Activated CD4-positive, alpha-beta T cell treated with anti-CD3 and anti-CD28 coated beads, Interleukin-2, amount 50 U/mL, for 16 hours (primary cell): ENCODE results near the gene OSBPL9.
"Not testable (repeated sequence)": the region's sequence is repeated elsewhere in the genome, so short reads cannot be mapped to it uniquely, and the experiment has no call there.

ENCODE experiments used
- DNase-seq: peaks from one replicate; pipeline ENCODE4 v3.0.0-alpha.2; 2020

The OSBPL9 gene

DNA sequence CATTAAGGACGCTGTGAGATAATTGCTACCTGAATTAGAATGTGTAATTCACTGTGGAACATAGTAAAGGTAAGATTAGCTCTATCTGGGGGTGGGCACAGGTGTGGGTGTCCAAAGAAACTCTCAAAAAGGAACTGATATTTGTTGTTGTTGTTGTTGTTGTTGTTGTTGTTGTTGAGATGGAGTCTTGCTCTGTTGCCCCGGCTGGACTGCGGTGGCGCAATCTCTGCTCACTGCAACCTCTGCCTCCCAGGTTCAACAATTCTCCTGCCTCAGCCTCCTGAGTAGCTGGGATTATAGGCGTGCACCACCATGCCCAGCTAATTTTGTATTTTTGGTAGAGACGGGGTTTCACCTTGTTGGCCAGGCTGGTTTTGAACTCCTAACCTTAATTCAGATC lies 6.8 kb upstream of the OSBPL9 start:
- DNase-seq: not testable (repeated sequence)

DNA sequence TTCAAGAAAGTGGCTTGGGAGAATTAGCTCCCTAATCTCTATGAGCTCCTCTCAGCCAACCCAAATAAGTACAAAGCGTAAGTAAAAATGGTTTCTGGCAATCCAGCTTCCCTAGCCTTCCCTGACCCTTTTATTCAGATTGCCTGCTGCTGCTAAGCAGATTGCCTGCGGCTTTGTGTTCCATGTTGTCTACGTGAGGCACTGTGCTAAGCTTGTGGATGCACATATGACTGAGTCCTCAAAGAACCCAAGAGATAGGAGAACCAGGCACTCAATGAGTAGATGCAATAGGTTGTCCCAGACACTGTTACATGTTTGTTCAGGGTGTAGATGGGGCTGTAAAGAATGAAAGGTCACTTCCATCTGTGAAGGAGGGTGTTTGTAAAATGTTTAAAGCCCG lies 6.3 kb upstream of the OSBPL9 start:
- DNase-seq: no peak

DNA sequence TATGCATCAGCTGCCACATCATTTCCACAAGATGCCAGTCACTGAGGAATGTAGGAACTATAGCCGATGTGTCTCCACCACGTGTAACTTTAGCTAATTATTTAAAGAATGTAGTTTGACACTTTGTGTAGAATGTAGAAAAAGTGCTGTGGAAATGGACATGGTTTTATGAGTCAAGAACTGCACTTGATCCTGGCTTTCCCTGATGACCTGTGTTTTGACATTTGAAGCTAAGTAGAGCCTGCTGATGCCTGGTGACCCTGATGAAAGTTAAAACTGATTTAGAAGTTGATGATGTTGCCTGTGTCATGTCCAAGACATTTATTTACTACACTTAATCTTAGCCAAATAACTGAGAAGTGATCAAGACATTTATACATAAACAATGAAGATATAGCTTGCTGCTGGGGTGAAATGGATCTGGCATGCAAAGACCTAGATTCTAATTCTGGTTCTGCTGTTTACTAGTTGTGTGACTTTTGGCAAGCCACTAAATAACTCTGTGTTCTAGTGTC lies 4.4 kb upstream of the OSBPL9 start:
- no peak for DNase-seq

DNA sequence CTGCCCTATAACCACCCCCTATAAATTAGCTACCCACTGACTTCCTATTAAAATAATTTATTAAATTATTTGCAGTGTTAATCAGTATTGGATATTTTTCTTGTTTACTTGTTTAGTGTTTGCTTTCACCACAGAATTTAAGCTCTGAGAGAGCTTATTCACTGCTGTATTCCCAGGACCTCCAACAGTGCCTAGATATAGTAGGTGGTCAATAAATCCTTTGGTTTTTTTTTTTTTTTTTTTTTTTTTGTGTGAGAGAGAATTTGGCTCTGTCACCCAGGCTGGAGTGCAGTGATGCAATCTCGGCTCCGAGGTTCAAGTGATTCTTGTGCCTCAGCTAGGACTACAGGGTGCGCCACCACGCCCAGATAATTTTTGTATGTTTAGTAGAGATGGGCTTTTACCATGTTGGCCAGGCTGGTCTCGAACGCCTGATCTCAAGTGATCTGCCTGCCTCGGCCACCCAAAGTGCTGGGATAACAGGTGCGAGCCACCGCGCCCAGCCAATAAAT lies 1.1 kb upstream of the OSBPL9 start:
- no peak for DNase-seq

DNA sequence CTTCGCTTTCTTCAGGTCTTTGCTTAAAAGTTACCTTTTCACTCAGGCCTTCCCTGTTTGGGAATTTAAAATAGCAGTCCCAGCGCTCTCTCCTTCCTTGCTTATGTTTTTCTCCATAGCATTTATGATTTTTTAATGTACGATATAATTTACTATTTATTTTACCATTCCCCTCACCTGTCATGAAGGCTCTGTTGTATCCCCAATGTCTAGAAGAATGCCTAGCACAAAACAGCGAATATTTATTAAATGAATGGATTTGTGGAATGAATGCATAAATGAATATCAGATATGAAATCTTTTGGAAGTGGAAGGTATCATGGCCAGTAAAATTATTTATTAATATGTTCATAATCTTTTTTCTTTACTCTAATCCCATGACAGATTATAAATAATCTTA lies 402 bp upstream of the OSBPL9 start:
- DNase-seq: no peak

DNA sequence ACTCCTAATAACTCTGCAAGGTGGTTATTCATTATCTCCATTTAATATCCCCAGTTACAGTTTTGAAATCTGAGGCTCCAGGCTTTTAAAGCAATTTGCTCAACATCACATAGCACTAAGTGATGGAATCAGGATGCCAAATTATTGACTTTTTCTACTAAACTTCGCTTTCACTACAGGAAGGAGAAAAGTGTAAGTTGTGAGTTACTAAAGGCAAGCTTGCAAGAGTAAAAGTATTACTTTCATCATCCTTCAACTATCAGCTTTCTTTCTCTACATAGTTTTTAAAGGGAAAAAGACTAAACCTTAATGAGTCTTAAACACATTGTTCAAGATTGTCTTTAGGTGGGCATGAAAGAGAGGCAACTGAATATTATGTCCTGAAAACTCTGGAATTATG lies 1.8 kb downstream of the OSBPL9 start:
- DNase-seq: no peak

DNA sequence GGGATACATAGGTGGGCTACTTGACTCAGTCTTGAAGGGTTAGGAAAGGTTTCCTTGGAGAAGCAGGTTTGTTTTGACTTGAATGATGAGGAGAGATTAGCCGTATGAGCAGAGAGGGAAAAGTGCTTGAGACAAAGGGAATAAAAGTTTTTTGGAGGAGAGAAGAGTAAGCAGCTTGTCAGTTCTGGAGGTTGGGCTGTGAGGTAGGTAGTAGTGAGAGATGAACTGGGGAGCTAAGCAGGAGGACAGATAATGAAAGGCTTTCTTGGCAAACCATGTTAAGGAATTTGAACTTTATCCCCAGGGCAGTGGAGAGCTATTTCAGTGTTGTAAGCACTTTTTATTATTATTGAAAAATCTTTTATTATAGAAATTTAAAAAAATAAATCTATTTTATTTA lies 3.6 kb downstream of the OSBPL9 start:
- no peak for DNase-seq

DNA sequence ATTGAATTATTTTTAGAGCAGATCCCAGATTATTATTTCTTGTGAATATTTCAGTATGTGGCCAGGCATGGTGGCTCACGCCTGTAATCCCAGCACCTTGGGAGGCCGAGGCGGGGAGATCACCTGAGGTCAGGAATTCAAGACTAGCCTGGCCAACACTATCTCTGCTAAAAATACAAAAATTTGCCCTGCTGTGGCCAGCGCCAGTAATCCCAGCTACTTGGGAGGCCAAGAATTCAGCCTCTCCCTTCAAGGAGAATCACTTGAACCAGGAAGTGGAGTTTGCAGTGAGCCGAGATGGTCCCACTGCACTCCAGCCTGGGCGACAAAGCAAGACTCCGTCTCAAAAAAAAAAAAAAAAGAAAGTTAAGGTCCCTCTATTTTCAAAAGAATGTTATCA lies 4.3 kb downstream of the OSBPL9 start:
- no peak for DNase-seq

DNA sequence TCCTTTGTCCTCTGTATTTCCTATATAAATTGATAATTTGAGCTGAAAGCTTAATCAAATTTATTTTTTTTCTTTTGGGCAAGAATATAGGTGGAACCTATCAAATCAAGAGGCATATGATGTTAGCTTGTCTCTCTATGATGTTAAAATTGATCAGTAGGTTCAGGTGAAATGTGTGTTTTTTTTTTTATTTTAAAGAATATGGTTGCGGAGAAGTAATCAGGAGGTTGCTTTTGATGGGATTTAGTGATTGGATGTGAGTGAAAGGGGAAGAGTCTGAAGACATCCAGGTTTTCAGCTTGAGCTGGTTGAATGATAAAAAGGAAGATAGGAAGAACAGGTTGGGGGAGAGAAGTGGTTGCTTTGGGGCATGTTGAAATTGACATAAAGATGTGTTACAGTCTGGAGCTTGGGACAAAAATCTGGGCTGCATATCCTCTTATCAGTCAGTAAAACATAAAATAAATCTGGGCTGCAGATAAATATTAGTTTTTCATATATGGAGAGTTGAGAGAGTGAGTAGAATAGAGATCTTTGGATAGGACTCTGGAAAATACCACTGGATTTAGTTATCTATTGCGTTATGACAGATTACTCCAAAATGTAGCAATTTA lies 5.1 kb downstream of the OSBPL9 start:
- DNase-seq: no peak

DNA sequence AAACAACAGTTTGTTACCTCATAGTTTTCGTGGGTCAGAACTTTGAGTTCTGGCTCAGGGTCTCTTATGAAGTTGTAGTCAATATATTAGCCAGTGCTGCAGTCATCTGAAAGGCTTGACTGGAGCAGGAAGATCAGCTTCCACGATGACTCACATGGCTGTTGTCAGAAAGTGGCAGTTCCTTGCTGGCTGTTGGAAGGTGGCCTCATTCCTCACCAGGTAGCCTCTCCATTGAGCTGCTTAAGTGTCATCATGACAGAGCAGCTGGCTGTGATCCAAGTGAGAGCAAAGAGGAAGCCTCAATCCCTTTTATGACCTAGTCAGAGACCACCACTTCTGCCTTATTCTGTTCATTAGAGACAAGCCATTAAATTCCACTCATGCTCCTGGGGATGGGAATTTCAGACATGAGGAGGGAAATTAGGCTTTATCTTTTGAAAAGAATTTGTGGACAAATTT lies 5.6 kb downstream of the OSBPL9 start:
- DNase-seq: peak; percentile 16

DNA sequence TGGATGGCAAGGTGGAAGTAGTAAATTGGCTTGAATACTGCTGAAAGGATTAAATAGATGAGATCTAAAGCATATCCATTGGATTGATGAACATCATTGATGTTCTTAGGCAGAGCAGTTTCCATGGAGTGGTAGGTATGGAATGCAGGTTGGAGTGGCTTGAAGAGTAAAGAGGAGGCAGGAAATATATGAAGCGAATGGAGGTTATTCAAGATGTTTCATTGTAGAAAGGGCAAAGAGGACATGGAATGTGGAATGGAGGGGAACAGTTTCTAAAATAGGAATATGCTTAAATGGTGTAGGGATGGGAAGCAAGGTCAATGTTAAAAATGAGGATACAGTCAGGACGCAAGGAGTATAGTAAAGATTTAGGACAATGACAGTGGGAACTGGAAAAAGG lies 6.1 kb downstream of the OSBPL9 start:
- DNase-seq: no peak

DNA sequence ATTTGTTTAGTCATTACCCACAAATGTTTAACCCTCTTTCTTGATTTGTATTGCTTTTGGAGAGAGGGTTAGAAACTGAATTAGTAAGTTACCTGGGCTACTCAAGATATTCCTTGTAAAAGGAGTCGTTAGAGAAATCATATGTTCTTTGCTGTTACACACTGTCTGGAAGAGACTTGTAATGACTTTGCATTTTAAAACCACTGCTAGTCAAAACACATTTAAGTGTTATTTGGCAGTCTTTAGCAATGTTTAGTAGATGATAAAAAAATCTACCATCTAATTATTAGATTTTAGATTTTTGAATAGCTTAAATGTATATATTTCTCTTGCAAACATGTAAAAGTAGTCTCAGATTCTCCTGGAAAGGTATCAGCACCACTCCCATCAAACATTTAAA lies 6.6 kb downstream of the OSBPL9 start:
- DNase-seq: no peak

DNA sequence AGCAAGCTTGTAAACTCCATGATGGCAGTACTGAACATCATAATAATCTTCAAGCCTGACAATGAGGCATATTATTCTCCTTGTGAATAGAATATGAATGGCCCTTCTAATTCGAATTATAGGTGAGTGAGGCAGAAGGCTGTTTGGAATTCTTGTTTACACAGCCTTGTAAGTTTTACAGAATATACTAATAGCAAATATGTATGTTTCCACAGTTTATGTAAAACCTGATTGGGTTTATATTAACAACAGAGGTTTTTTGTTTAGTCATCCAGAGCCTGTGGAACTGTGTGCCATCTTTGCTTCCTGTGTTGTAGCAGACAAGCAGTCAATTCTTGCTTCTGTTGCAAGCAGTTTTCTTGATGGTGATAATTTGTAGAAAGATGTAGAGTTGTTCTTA lies 8.0 kb downstream of the OSBPL9 start:
- DNase-seq: peak; percentile 14

DNA sequence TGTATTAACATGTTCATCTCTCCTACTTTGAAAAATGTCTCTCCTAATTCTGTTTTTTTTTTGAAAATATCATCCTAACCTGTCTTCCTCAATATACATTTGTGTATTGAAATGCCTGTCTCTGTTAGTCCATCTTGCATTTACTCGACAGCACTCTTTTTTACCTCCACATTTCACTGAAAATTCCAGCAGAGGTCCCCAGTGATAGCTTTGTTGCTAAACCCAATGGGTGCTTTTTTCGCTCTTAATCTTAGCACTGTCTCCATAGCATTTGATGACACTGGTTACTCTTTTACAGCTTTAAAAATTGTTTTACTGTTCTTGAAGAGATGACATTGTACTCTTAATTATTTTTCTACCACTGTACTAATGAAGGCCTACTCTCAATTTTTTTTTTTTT lies 10.8 kb downstream of the OSBPL9 start:
- DNase-seq: peak; percentile 9

DNA sequence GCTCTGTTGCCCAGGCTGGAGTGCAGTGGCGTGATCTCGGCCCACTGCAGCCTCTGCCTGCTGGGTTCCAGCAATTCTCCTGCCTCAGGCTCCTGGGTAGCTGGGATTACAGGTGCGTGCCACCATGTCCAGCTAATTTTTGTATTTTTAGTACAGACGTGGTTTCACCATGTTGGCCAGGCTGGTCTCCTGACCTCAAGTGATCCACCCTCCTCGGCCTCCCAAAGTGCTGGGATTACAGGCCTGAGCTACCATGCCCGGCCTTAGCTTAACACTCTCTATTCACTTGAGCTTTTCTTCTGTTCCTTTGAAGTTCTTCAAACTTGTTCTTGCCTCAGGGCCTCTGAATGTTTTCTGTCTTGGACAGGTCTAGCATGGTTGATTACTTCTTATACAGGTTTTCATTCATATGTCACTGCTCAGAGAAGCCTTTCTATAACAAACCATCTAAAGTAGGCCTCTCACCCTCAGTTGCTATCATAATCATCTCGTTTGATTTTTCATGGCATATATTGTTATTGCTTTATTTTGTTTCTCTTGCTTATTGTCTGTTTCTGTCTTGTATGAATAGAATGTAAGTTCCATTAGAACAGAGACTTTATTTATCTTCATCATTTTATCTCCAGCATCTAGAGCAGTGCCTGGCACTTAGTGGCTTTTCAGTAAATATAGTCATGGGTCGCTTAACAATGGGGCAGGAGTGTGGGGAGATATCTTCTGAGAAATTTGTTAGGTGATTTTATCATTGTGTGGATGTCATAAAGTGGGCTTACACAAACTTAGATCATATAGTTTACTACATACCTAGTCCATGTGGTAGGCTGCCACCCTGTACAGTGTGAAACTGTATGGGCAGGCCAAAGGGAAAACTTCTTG lies 12.1 kb downstream of the OSBPL9 start:
- DNase-seq: no peak

DNA sequence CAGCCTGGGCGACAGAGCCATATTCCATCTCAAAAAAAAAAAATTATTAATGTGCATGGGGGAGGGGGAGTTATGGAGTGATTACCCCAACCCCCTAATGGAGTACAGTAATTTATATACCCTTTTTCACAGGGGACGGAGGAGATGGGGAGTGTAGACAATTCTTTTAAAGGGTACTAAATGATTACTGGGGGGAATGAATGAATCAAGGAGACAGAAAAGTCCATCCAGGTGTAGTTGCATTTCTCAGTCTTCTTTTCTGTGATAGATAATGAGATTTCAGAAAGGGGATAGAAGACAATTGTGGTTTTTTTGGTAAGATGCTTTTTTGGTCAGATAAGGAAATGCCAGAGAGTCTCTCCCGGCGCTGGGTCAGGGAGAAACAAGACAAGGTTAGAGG lies 13.0 kb downstream of the OSBPL9 start:
- DNase-seq: peak; percentile 1

DNA sequence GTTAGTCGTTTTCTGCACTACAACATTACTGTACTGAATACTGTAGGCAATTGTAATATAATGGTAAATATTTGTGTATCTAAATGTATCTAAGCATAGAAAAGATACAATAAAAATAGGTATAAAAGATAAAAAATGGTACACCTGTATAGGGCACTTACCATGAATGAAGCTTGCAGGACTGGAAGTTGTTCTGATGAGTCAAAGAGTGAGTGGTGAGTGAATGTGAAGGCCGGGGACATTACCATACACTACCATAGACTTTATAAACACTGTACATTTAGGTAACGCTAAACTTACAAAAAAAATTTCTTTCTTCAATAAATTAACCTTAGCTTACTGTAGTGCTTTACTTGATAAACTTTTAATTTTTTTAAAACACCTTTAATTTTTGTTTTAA lies 13.5 kb downstream of the OSBPL9 start:
- DNase-seq: peak; percentile 6

DNA sequence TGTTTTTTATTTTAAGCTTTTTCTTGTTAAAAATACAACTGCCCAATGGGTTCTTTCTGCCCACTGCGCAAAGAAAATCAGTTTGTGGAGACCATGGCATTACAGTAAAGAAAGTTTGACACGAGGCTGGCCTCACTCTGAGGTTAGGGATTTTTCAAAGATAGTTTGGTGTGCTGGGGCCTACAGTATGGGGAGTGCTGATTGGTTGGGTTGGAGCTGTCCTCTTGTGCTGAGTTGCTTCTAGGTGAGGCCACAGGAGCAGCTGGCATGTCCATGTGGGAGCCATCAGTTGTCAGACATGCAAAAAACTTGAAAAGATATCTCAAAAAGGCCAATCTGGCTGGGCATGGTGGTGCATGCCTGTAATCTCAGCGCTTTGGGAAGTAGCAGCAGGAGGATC lies 14.0 kb downstream of the OSBPL9 start:
- no peak for DNase-seq

DNA sequence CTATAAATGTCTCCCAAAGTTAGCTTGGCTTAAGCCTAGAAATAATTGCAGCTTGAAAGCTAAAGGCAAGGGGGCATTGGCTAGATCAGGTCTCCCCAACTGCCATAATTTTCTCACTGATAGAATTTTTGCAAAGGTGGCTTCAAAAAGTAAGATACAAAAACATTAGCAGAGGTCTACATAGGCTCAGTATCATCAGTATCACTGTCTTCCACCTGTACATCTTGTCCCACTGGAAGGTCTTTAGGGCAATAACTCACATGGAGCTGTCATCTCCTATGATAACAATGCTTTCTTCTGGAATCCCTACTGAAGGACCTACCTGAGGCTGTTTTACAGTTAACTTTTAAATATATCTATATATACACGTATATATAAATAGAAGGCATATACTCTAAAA lies 14.9 kb downstream of the OSBPL9 start:
- DNase-seq: no peak

DNA sequence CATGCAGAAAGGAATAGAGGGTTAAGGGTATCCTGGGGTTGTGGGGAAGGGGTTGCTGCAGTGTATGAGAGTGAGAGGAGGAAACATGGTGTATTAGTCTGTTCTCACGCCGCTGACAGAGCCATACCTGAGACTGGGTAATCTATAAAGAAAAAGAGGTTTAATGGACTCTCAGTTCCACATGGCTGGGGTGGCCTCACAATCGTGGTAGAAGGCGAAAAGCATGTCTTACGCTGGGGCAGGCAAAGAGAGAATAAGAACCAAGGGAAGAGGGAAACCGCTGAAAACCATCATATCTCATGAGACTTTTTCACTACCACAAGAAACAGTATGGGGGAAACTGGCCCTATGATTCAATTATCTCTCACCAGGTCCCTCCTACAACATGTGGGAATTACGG lies 17.7 kb downstream of the OSBPL9 start:
- no peak for DNase-seq

DNA sequence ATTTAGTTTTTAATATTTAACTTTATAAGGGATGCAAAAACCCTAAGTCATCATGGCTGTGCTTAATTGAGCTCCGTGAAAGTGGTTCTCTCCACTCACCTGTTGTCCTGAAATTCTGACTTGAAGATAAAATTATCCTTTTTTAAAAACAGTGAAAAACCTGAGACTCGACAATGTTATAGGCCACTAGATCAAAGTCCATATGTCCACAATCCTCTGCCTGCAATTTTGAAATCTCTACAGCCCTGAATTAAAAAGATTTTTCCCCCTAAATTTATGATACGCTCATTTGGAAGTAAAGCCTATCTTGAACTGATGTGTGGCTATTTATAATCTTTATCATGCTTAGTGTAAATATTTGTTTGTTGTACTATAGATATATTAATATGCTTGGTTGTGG lies 18.7 kb downstream of the OSBPL9 start:
- DNase-seq: no peak

DNA sequence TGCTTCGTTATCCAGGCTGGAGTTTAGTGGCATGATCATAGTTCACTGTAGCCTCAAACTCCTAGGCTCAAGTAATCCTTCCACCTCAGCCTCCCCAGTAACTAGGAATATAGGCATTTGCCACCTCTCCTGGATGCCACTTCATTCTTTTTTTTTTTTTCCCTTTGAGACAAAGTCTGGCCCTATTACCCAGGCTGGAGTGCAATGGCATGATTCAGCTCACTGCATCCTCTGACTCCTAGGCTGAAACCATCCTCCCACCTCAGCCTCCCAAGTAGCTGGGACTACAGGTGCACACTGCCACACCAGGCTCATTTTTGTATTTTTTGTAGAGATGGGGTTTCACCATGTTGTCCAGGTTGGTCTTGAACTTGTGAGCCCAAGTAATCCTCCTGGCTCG lies 19.3 kb downstream of the OSBPL9 start:
- no peak for DNase-seq

DNA sequence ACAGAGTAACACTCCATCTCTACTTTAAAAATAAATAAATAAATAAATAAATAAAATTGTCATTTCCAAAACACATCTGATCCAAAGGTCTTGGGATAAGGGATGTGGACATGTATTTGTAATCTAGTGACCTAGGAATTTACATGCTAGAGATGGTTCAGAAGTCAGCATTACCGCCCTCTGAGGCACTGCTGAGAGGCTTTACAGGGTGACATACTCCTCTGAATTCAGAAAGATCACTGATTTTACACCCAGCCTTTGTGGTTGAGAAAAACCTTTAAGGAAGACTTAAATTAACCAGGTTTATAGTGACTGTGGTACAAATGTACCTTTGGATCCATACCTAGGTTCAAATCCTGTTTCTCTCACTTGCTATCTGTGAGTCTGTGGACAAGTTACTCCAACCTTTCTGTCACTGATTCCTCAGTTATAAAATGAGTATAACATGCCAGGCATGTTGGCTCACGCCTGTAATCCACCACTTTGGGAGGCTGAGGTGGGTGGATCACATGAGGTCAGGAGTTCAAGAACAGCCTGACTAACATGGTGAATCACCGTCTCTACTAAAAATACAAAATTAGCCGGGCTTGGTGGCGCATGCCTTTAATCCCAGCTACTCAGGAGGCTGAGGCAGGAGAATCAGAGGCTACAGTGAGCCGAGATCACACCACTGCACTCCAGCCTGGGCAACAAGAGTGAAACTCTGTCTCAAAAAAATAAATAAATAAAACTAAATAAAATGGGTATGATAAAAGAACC lies 20.1 kb downstream of the OSBPL9 start:
- no peak for DNase-seq
